Thymus (tissue), 11 donors: Measurements from ENCODE around the gene PLXNA4. TPM values are rescaled to one million over a fixed set of nuclear protein-coding genes. Genes with fewer than 3 reads are reported as not detected.

ENCODE experiments used
- DNase-seq, 9 donors: peaks; one replicate each; pipeline ENCODE4 v3.0.0-alpha.2; 2013; ENCODE audit warnings: low spot score in 9 of 9, low read depth in 6 of 9, missing footprints in 1 of 9
- H3K27ac ChIP-seq, 2 donors: one replicate each; pipeline ENCODE4 v1.5.1; 2013; ENCODE audit warnings: control low read depth in 1 of 2, low read depth in 1 of 2, low read length in 1 of 2, mild to moderate bottlenecking in 1 of 2, moderate library complexity in 1 of 2
- H3K27me3 ChIP-seq, 2 donors: one replicate each; pipeline ENCODE4 v1.5.1; 2013; ENCODE audit warnings: low read length in 1 of 2; ENCODE audit not compliant: control insufficient read depth in 2 of 2, insufficient read depth in 1 of 2
- H3K36me3 ChIP-seq, 2 donors: one replicate each; pipeline ENCODE4 v1.5.1; 2013; ENCODE audit warnings: low read length in 1 of 2, mild to moderate bottlenecking in 1 of 2, moderate library complexity in 1 of 2; ENCODE audit not compliant: control insufficient read depth in 2 of 2, insufficient read depth in 2 of 2
- H3K4me1 ChIP-seq, 2 donors: one replicate each; pipeline ENCODE4 v1.5.1; 2013; ENCODE audit warnings: low read length in 2 of 2; ENCODE audit not compliant: control insufficient read depth in 2 of 2, insufficient read depth in 2 of 2
- H3K4me3 ChIP-seq, 2 donors: one replicate each; pipeline ENCODE4 v1.5.1; 2013; ENCODE audit warnings: low read length in 2 of 2, control low read depth in 1 of 2, mild to moderate bottlenecking in 1 of 2
- H3K9me3 ChIP-seq, 2 donors: one replicate each; pipeline ENCODE4 v1.5.1; 2013; ENCODE audit warnings: low read length in 1 of 2, mild to moderate bottlenecking in 1 of 2; ENCODE audit not compliant: control insufficient read depth in 2 of 2, insufficient read depth in 1 of 2
- WGBS: extraction: QIAGEN DNeasy Blood & Tissue Kit; methylation state at CpG from one replicate; pipeline ENCODE4 v1.1.7; 2013; 5-methylcytosine and 5-hydroxymethylcytosine counted together
- polyA plus RNA-seq: library from polyadenylated mRNA; stranded (reverse); fragments of 200-250 nt; gene quantifications from one replicate; pipeline ENCODE4 v1.2.3, GENCODE V29; 2013
- total RNA-seq: library from RNA; stranded (reverse); fragments of 120-200 nt; gene quantifications from one replicate; pipeline ENCODE4 v1.2.4, GENCODE V29; 2013
- donor health status: healthy.

The PLXNA4 gene
- total and polyA plus RNA-seq, 2 donors: 0.21 to 0.66 TPM

DNA sequence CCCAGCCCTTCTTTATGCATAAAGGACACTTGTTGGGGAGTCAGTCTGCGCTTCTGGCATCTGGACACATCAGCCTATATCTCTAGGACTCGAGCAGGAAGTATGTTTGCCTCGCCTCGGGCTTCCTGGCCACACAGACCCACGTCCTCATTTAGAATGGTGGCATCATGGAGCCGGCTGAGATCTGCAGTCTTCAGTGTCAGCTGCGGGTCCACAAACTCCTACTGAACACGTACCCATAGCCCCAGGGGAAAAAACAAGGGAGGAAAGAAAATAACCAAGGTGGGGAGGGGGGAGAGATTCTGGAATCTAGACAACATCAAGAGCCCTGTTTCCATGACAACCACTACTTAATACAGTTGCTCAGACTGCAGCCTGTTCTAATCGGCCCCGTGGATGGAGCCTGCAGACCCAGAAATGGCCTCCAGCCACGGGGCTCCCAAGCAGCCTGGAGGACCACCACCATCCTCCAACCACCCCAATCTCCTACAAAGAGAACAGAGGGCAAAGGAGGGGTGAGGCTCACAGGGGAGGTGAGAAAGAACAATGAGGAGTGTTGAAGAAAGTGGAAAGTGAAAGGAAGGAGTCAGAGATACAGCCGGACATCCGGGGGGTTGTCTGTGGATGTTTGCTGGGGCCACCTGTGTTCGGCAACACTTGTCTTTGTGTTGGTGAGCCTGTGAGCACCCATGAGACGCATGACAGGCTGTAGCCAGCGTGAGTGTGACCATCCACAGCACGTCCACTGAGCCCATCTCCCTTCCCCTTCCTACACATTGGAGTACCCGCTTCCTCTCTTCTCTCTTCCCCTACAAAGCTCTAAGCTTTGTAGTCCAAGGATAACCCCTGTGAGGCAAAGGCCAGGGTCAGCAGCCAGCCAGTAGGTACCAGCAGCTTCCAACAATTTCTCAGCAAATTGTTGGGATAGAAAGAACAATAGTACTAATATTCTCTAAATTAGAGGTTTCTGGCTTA lies 141.0 kb downstream of the PLXNA4 start:
- Histone ChIP-seq H3K27me3 (no peaks in the 10 kb centered on the region), H3K36me3 (no peaks in the 10 kb centered on the region), H3K27ac (no peak overlapping the region), H3K4me3 (no peak overlapping the region), H3K9me3 (no peaks in the 10 kb centered on the region), H3K4me1 (peaks cover 10 to 63% of the 10 kb centered on the region in 2 donors)
- 77% methylated on average over 18 of the region's 18 CpGs for WGBS
- DNase-seq: no peak

- no peaks in the 10 kb centered on the region for H3K9me3 ChIP-seq
- no peak for DNase-seq
- no peak overlapping the region for H3K27ac ChIP-seq
- H3K36me3 ChIP-seq: no peaks in the 10 kb centered on the region
- 97% methylated on average over 7 of the region's 7 CpGs for WGBS
- H3K4me1 ChIP-seq: peaks cover 3 to 52% of the 10 kb centered on the region in 2 donors
- H3K27me3 ChIP-seq: no peaks in the 10 kb centered on the region
- no peak overlapping the region for H3K4me3 ChIP-seq
These were observed 142.2 kb downstream of the PLXNA4 start for GRCh38 chr7:132434041-132434440.

- H3K27me3 ChIP-seq: no peaks in the 10 kb centered on the region
- H3K4me1 ChIP-seq: peaks cover 3 to 50% of the 10 kb centered on the region in 2 donors
- no peaks in the 10 kb centered on the region for H3K9me3 ChIP-seq
- WGBS: 7% methylated on average over 2 of the region's 2 CpGs
- no peak overlapping the region for H3K4me3 ChIP-seq
- DNase-seq: peak in 1 of 9 donors; percentile 59
- H3K27ac ChIP-seq: no peak overlapping the region
- no peaks in the 10 kb centered on the region for H3K36me3 ChIP-seq
These were observed 143.0 kb downstream of the PLXNA4 start for GRCh38 chr7:132433301-132433700.

DNA sequence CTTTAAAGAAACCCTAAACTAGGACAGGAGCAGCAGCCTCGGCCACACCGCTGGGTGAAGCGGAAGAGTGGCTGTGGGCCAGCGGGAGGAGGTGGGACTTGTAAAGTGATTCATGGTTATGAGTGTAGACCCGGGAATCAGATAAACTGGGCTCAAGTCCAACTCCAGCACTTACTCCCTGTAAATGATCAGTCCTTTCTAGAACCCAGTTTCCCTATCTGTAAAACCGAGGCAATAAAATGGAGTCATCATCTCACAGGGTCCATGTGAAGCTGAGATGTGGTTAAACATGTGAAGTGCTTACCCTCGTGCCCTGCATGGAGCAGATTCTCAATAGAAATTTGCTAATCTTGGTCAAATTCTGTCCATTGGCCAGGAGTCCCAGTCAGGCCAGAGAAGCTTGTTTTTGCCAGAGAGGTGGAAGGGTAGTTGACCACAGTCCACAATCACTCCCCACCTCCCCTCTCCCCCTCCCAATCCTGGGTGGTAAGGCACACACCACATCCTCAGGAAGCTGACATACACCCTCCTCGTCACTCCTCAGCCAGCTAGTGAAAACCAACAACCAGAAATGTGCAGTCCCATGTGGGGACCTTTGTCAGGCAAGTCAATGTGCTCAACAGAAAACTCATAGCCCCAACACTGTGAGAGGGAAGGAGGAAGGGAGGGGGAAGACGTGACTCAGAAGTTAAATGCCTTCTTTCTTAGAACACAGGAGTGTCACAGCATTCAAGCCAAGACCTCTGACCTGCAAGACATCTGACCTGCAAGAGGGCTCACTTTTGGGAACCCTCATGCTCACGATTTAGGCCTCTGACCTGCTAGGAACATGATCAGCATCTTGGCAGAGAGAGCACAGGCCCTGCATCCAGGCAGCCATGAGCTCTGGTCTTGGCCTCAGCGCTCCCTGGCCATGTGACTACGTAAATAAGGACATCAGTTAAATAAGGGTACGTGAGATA lies 145.1 kb downstream of the PLXNA4 start:
- peaks cover 0 to 44% of the 10 kb centered on the region in 2 donors for H3K4me1 ChIP-seq
- H3K27ac ChIP-seq: no peak overlapping the region

GRCh38 chr7:132430041-132430855 lies 146.0 kb downstream of the PLXNA4 start:
- 91% methylated on average over 4 of the region's 4 CpGs for WGBS
- DNase-seq: no peak
- Histone ChIP-seq H3K9me3 (no peaks in the 10 kb centered on the region), H3K27ac (no peak overlapping the region), H3K27me3 (no peaks in the 10 kb centered on the region), H3K4me1 (peaks cover 0 to 51% of the 10 kb centered on the region in 2 donors), H3K4me3 (no peak overlapping the region), H3K36me3 (no peaks in the 10 kb centered on the region)

More for the DNA sequence above, 145.1 kb downstream of the PLXNA4 start:
- no peak overlapping the region for H3K4me3 ChIP-seq
- no peaks in the 10 kb centered on the region for H3K27me3 ChIP-seq
- DNase-seq: peak in 3 of 9 donors; percentile 30 to 75 (median 48)
- 81% methylated on average over 13 of the region's 13 CpGs for WGBS
- H3K9me3 ChIP-seq: no peaks in the 10 kb centered on the region
- no peaks in the 10 kb centered on the region for H3K36me3 ChIP-seq

GRCh38 chr7:132429181-132429580 lies 147.1 kb downstream of the PLXNA4 start:
- H3K4me1 ChIP-seq: peaks cover 0 to 44% of the 10 kb centered on the region in 2 donors

GRCh38 chr7:132428247-132428919 lies 147.9 kb downstream of the PLXNA4 start:
- Histone ChIP-seq H3K4me3 (no peak overlapping the region), H3K4me1 (peaks cover 0 to 37% of the 10 kb centered on the region in 2 donors), H3K27me3 (no peaks in the 10 kb centered on the region), H3K36me3 (no peaks in the 10 kb centered on the region), H3K27ac (no peak overlapping the region), H3K9me3 (no peaks in the 10 kb centered on the region)
- 92% methylated on average over 12 of the region's 12 CpGs for WGBS
- no peak for DNase-seq

More at GRCh38 chr7:132429181-132429580, 147.1 kb downstream of the PLXNA4 start:
- WGBS: 98% methylated on average over 1 of the region's 1 CpG
- Histone ChIP-seq H3K27ac (no peak overlapping the region), H3K36me3 (no peaks in the 10 kb centered on the region), H3K4me3 (no peak overlapping the region), H3K9me3 (no peaks in the 10 kb centered on the region), H3K27me3 (no peaks in the 10 kb centered on the region)
- no peak for DNase-seq

DNA sequence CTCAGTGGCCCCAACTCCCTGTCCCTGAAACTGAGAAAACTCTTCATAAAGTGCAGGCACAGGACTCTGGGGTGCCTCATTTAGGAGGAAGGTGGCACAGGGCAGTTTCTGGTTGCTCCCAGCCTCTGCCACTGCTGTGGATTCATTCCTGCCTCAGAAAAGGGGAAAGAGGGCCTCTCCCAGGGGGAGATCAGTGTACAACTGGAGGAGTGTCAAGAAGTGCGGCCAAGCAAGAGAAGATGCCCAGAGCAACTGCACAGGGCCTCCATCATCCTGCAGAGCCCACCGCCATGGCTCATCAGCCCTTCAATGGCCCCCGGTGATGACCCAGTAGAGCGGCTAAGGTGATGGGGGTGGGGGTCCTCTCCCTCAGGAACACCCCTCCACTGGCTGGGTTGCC lies 150.3 kb downstream of the PLXNA4 start:
- H3K4me1 ChIP-seq: peaks cover 0 to 23% of the 10 kb centered on the region in 2 donors
- no peaks in the 10 kb centered on the region for H3K27me3 ChIP-seq
- H3K9me3 ChIP-seq: no peaks in the 10 kb centered on the region
- no peaks in the 10 kb centered on the region for H3K36me3 ChIP-seq
- no peak overlapping the region for H3K27ac ChIP-seq
- WGBS: 89% methylated on average over 4 of the region's 4 CpGs
- no peak overlapping the region for H3K4me3 ChIP-seq
- DNase-seq: no peak
